PC-3 (cell line): ENCODE measurements around the gene PRKD2. TPM values are rescaled to one million over a fixed set of nuclear protein-coding genes. Genes with fewer than 3 reads are reported as not detected.

Experiments used
- ATAC-seq: fragments of 200-7000 bp; cut with Tn5 transposase; 2 replicates; pipeline ENCODE4 v1.9.1; 2020; ENCODE audit warnings: mild to moderate bottlenecking, moderate library complexity
- BruUV-seq: library from RNA; stranded (reverse); fragments of 400-500 nt; replicated peaks from 2 replicates; lab custom pipeline; 2021; lab: Mats Ljungman, UMichigan
- CTCF ChIA-PET: fragments of 300-600 bp; sonication (Branson Sonifier 250); formaldehyde crosslinking; loops from one replicate; lab custom pipeline; 2022; ENCODE audit warnings: antibody characterized with exemption; lab: Charles Lee
- POLR2A ChIA-PET: fragments of 300-600 bp; sonication (Branson Sonifier 250); formaldehyde crosslinking; loops from one replicate; lab custom pipeline; 2022; ENCODE audit warnings: antibody characterized with exemption; ENCODE audit not compliant: unreplicated experiment; lab: Charles Lee
- DNase-seq: peaks from one replicate; pipeline ENCODE4 v3.0.0-alpha.2; 2015
- H2AFZ ChIP-seq: fragments of 300-600 bp; sonication (generic); 2 replicates; pipeline ENCODE4 v1.6.0; 2016; ENCODE audit warnings: antibody characterized with exemption, low read length
- H3F3A ChIP-seq: fragments of 300-600 bp; sonication (generic); one replicate; pipeline ENCODE4 v1.6.0; 2017; ENCODE audit warnings: antibody characterized with exemption, low read length, control low read depth, mild to moderate bottlenecking; ENCODE audit not compliant: unreplicated experiment
- H3K27ac ChIP-seq: fragments of 300-600 bp; sonication (generic); 2 replicates; pipeline ENCODE4 v1.5.1; 2016; ENCODE audit warnings: mild to moderate bottlenecking, low read length
- H3K27me3 ChIP-seq: fragments of 300-600 bp; sonication (generic); 2 replicates; pipeline ENCODE4 v1.6.1; 2016; ENCODE audit warnings: low read length, mixed read lengths
- H3K36me3 ChIP-seq: fragments of 300-600 bp; sonication (generic); 2 replicates; pipeline ENCODE4 v1.6.1; 2016; ENCODE audit warnings: low read depth, mixed run types, low read length, mixed read lengths
- H3K4me1 ChIP-seq: fragments of 300-600 bp; sonication (generic); 2 replicates; pipeline ENCODE4 v1.5.1; 2016; ENCODE audit warnings: low read length; ENCODE audit not compliant: insufficient read depth
- H3K4me2 ChIP-seq: fragments of 300-600 bp; sonication (generic); 2 replicates; pipeline ENCODE4 v1.6.0; 2016; ENCODE audit warnings: low read length
- H3K4me3 ChIP-seq: fragments of 300-600 bp; sonication (generic); 2 replicates; pipeline ENCODE4 v1.5.1; 2016; ENCODE audit warnings: mild to moderate bottlenecking, low read length, mixed read lengths
- H3K79me2 ChIP-seq: fragments of 300-600 bp; sonication (generic); 2 replicates; pipeline ENCODE4 v1.6.1; 2017; ENCODE audit warnings: low read length, mixed read lengths
- H3K9ac ChIP-seq: fragments of 300-600 bp; sonication (generic); 2 replicates; pipeline ENCODE4 v1.6.0; 2016; ENCODE audit warnings: mild to moderate bottlenecking, low read length
- H3K9me2 ChIP-seq: fragments of 300-600 bp; sonication (generic); replicated peaks from 2 replicates; pipeline ENCODE4 v1.6.1; 2016; ENCODE audit warnings: mixed run types, low read length, mixed read lengths
- H3K9me3 ChIP-seq: fragments of 300-600 bp; sonication (generic); 2 replicates; pipeline ENCODE4 v1.6.1; 2016; ENCODE audit warnings: low read length, mixed read lengths
- H4K20me1 ChIP-seq: fragments of 300-600 bp; sonication (generic); 2 replicates; pipeline ENCODE4 v1.6.1; 2016; ENCODE audit warnings: low read length, mixed read lengths
- EZH2 ChIP-seq: fragments of 300-600 bp; sonication (generic); IDR thresholded peaks from one replicate; pipeline ENCODE4 v1.6.1; 2017; ENCODE audit warnings: antibody characterized with exemption, mild to moderate bottlenecking, low read length; ENCODE audit not compliant: unreplicated experiment
- EZH2phosphoT487 ChIP-seq: fragments of 300-600 bp; sonication (generic); IDR thresholded peaks from 2 replicates; pipeline ENCODE4 v1.6.1; 2018; ENCODE audit warnings: mild to moderate bottlenecking, antibody characterized with exemption, low read length, borderline replicate concordance
- intact Hi-C: fragments of 100-400 bp; cut with micrococcal nuclease; formaldehyde crosslinking; loops from 2 replicates; pipeline ENCODE4 v1.9.0; 2023
- total RNA-seq: library from RNA; depleted of rRNA; stranded (reverse); fragments of >200 nt; gene quantifications from 2 replicates; pipeline ENCODE4 v1.2.3, GENCODE V29; 2014
- TF ChIP-seq, protein P1 (sequence below): fragments of 300-600 bp; sonication (generic); conservative IDR thresholded peaks from 2 replicates; pipeline ENCODE4 v1.5.1; 2017; ENCODE audit warnings: antibody characterized with exemption, low read depth, mild to moderate bottlenecking, low read length

The PRKD2 gene
- total RNA-seq, 1 experiment from 2014 or later, result 24.1 TPM

DNA sequence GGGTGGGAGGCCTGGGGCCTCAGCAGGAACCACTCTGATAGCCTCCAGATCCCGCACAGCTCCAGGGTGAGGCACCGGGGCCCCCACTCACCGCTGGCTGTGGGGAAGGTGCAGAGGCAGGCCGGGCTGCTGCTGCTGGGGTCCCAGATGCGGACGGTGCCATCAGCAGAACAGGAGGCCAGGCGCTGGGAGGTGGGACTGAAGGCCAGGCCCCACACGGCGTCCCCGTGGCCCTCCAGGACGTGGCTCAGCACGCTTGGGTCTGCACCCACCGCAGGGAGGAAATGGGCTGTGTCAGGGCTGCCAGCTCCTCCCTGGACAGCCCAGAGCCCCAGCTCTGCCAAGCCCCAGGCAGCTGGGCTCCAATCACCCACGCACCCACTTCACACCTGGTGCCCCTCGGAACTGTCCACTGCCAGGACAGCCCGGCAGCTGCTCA, 6.1 kb upstream of the PRKD2 start:
- intact Hi-C loops, result no loop called here
- no TSS peak for BruUV-seq
- no peaks in the 10 kb centered on the region for H4K20me1 ChIP-seq
- H3K4me2 ChIP-seq, result no peak overlapping the region
- no peak overlapping the region for H3K27ac ChIP-seq
- ChIA-PET POLR2A (no interaction called here), CTCF (no interaction called here)
- ATAC-seq (no peak), DNase-seq (no peak)
- no peaks in the 10 kb centered on the region for H3K9me3 ChIP-seq
- no peak overlapping the region for H2AFZ ChIP-seq
- TF ChIP-seq, protein P1, sequence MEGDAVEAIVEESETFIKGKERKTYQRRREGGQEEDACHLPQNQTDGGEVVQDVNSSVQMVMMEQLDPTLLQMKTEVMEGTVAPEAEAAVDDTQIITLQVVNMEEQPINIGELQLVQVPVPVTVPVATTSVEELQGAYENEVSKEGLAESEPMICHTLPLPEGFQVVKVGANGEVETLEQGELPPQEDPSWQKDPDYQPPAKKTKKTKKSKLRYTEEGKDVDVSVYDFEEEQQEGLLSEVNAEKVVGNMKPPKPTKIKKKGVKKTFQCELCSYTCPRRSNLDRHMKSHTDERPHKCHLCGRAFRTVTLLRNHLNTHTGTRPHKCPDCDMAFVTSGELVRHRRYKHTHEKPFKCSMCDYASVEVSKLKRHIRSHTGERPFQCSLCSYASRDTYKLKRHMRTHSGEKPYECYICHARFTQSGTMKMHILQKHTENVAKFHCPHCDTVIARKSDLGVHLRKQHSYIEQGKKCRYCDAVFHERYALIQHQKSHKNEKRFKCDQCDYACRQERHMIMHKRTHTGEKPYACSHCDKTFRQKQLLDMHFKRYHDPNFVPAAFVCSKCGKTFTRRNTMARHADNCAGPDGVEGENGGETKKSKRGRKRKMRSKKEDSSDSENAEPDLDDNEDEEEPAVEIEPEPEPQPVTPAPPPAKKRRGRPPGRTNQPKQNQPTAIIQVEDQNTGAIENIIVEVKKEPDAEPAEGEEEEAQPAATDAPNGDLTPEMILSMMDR, result no peak
- TF ChIP-seq EZH2 (no peak), EZH2phosphoT487 (no peak)
- H3F3A ChIP-seq, result no peaks in the 10 kb centered on the region
- no peaks in the 10 kb centered on the region for H3K4me1 ChIP-seq
- H3K4me3 ChIP-seq, result no peak overlapping the region
- H3K36me3 ChIP-seq, result peaks cover 18% of the 10 kb centered on the region; the same call in 1 of the 2 replicates
- H3K27me3 ChIP-seq, result no peaks in the 10 kb centered on the region
- H3K9ac ChIP-seq, result no peak overlapping the region
- H3K79me2 ChIP-seq, result no peaks in the 10 kb centered on the region
- H3K9me2 ChIP-seq, result no peaks in the 10 kb centered on the region

GRCh38 chr19:46722421-46723022, 5.6 kb upstream of the PRKD2 start:
- Histone ChIP-seq H3K4me2 (no peak overlapping the region), H3K9me2 (no peaks in the 10 kb centered on the region), H3K4me1 (no peaks in the 10 kb centered on the region), H3K9ac (no peak overlapping the region), H3K27me3 (no peaks in the 10 kb centered on the region), H3K36me3 (peaks cover 18% of the 10 kb centered on the region; the same call in 1 of the 2 replicates), H3K4me3 (no peak overlapping the region), H3F3A (no peaks in the 10 kb centered on the region), H3K79me2 (no peaks in the 10 kb centered on the region), H2AFZ (no peak overlapping the region), H3K27ac (no peak overlapping the region), H3K9me3 (no peaks in the 10 kb centered on the region), H4K20me1 (no peaks in the 10 kb centered on the region)
- TF ChIP-seq EZH2phosphoT487 (no peak), EZH2 (no peak)
- TF ChIP-seq, protein P1, result no peak
- ChIA-PET CTCF (no interaction called here), POLR2A (no interaction called here)
- ATAC-seq, result no peak
- DNase-seq, result no peak
- intact Hi-C loops, result no loop called here
- BruUV-seq, result no TSS peak

- H3K36me3 ChIP-seq, result peaks cover 14% of the 10 kb centered on the region; the same call in 1 of the 2 replicates
- ATAC-seq, result no peak
These were observed 5.1 kb upstream of the PRKD2 start for GRCh38 chr19:46722004-46722380.

More at GRCh38 chr19:46722004-46722380, 5.1 kb upstream of the PRKD2 start:
- Histone ChIP-seq H3K4me1 (no peaks in the 10 kb centered on the region), H3K4me2 (no peak overlapping the region), H2AFZ (no peak overlapping the region), H3K9ac (no peak overlapping the region), H3K4me3 (no peak overlapping the region), H3F3A (no peaks in the 10 kb centered on the region), H3K9me3 (no peaks in the 10 kb centered on the region), H3K9me2 (no peaks in the 10 kb centered on the region), H3K27ac (no peak overlapping the region), H3K79me2 (no peaks in the 10 kb centered on the region), H3K27me3 (no peaks in the 10 kb centered on the region), H4K20me1 (no peaks in the 10 kb centered on the region)
- no peak for DNase-seq
- intact Hi-C loops, result no loop called here
- BruUV-seq, result no TSS peak
- POLR2A ChIA-PET, result no interaction called here
- CTCF ChIA-PET, result no interaction called here
- TF ChIP-seq EZH2, result no peak
- no peak for TF ChIP-seq EZH2phosphoT487
- TF ChIP-seq, protein P1, result no peak
